Ascending aorta (tissue), 2 donors: ENCODE measurements around the gene GYPC. TPM values are rescaled to one million over a fixed set of nuclear protein-coding genes. Genes with fewer than 3 reads are reported as not detected.
"Not testable (repeated sequence)": the region's sequence is repeated elsewhere in the genome, so short reads cannot be mapped to it uniquely, and the experiment has no call there.

Experiments
- DNase-seq, 2 donors: peaks; one replicate each; pipeline ENCODE4 v3.0.0-alpha.2; 2019; ENCODE audit warnings: low spot score in 2 of 2
- H3K27ac ChIP-seq, 2 donors: fragments of 200-600 bp; sonication (generic); one replicate each; pipeline ENCODE4 v1.5.1; 2016 to 2017; ENCODE audit warnings: mild to moderate bottlenecking in 1 of 2
- H3K27me3 ChIP-seq: fragments of 200-600 bp; sonication (generic); one replicate; pipeline ENCODE4 v1.5.1; 2017
- H3K36me3 ChIP-seq, 2 donors: fragments of 200-600 bp; sonication (generic); one replicate each; pipeline ENCODE4 v1.5.1; 2016
- H3K4me1 ChIP-seq, 2 donors: fragments of 200-600 bp; sonication (generic); one replicate each; pipeline ENCODE4 v1.5.1; 2016 to 2017; ENCODE audit warnings: mild to moderate bottlenecking in 1 of 2
- H3K4me3 ChIP-seq, 2 donors: fragments of 200-600 bp; sonication (generic); one replicate each; pipeline ENCODE4 v1.5.1; 2016 to 2017; ENCODE audit warnings: mild to moderate bottlenecking in 1 of 2
- H3K9me3 ChIP-seq, 2 donors: fragments of 200-600 bp; sonication (generic); one replicate each; pipeline ENCODE4 v1.5.1; 2016
- CTCF ChIP-seq, 3 experiments: fragments of 200-600 bp in 2 of 3; fragments of 450-650 bp in 1 of 3; sonication (generic) in 2 of 3; IDR thresholded peaks; one replicate each; pipeline ENCODE4 v1.5.1; 2016 to 2019; ENCODE audit warnings: antibody characterized with exemption in 3 of 3, mild to moderate bottlenecking in 1 of 3, moderate library complexity in 1 of 3
- intact Hi-C: fragments of 100-400 bp; cut with DNase I; formaldehyde crosslinking; loops from one replicate; pipeline ENCODE4 v1.15.1; 2023
- total RNA-seq: library from RNA; depleted of rRNA; stranded (reverse); fragments of >200 nt; gene quantifications from one replicate; pipeline ENCODE4 v1.1.0, GENCODE V29; 2016

GYPC gene
- total RNA-seq, 1 donor from 2014 or later, result 94.7 TPM

- H3K27me3 ChIP-seq, result no peaks in the 10 kb centered on the region
Measured at GRCh38 chr2:126686841-126687485, 31.0 kb downstream of the GYPC start.

GRCh38 chr2:126687503-126687902, 31.5 kb downstream of the GYPC start:
- Histone ChIP-seq H3K27ac (no peak overlapping the region), H3K4me3 (no peak overlapping the region), H3K4me1 (peaks cover 0 to 2% of the 10 kb centered on the region in 2 donors), H3K9me3 (peaks cover 0 to under 1% of the 10 kb centered on the region in 2 donors), H3K36me3 (peaks cover 21 to 58% of the 10 kb centered on the region in 2 donors), H3K27me3 (no peaks in the 10 kb centered on the region)
- intact Hi-C loops, result no loop called here
- no peak for DNase-seq
- TF ChIP-seq CTCF (IDR thresholded peaks at IDR 0.05), result no peak

More at GRCh38 chr2:126686841-126687485, 31.0 kb downstream of the GYPC start:
- TF ChIP-seq CTCF (IDR thresholded peaks at IDR 0.05), result no peak
- no peak overlapping the region for H3K4me3 ChIP-seq
- H3K27ac ChIP-seq, result no peak overlapping the region
- intact Hi-C loops, result no loop called here
- H3K36me3 ChIP-seq, result peaks cover 21 to 58% of the 10 kb centered on the region in 2 donors
- no peak for DNase-seq
- peaks cover 0 to 2% of the 10 kb centered on the region in 2 donors for H3K4me1 ChIP-seq
- H3K9me3 ChIP-seq, result no peaks in the 10 kb centered on the region

- intact Hi-C loops, H3K4me3 ChIP-seq, H3K4me1 ChIP-seq, H3K9me3 ChIP-seq, DNase-seq, H3K27ac ChIP-seq, H3K27me3 ChIP-seq: not testable (repeated sequence)
- H3K36me3 ChIP-seq, result peaks cover 20 to 62% of the 10 kb centered on the region in 2 donors
Measured at GRCh38 chr2:126688594-126688993, 32.6 kb downstream of the GYPC start.

- peaks cover 44 to 71% of the 10 kb centered on the region in 2 donors for H3K36me3 ChIP-seq
- DNase-seq, H3K27ac ChIP-seq, H3K9me3 ChIP-seq, intact Hi-C loops, H3K27me3 ChIP-seq, H3K4me3 ChIP-seq, H3K4me1 ChIP-seq: not testable (repeated sequence)
Measured at GRCh38 chr2:126692241-126692640, 36.3 kb downstream of the GYPC start.

- H3K9me3 ChIP-seq, H3K27ac ChIP-seq, H3K4me1 ChIP-seq, H3K4me3 ChIP-seq, intact Hi-C loops, H3K27me3 ChIP-seq, DNase-seq: not testable (repeated sequence)
- H3K36me3 ChIP-seq, result peaks cover 49 to 79% of the 10 kb centered on the region in 2 donors
Measured at GRCh38 chr2:126692934-126693592, 37.1 kb downstream of the GYPC start.

GRCh38 chr2:126696644-126697520, 40.9 kb downstream of the GYPC start:
- intact Hi-C loops, result no loop called here
- Histone ChIP-seq H3K9me3 (peaks cover 0 to 3% of the 10 kb centered on the region in 2 donors), H3K36me3 (peaks cover 46 to 63% of the 10 kb centered on the region in 2 donors), H3K27me3 (no peaks in the 10 kb centered on the region), H3K4me1 (no peaks in the 10 kb centered on the region), H3K4me3 (no peak overlapping the region), H3K27ac (no peak overlapping the region)
- DNase-seq, result no peak
- no peak for TF ChIP-seq CTCF (IDR thresholded peaks at IDR 0.05)

GRCh38 chr2:126698376-126698775, 42.4 kb downstream of the GYPC start:
- Histone ChIP-seq H3K27me3 (no peaks in the 10 kb centered on the region), H3K9me3 (no peaks in the 10 kb centered on the region), H3K4me1 (no peaks in the 10 kb centered on the region), H3K27ac (no peak overlapping the region), H3K36me3 (peaks cover 43 to 49% of the 10 kb centered on the region in 2 donors), H3K4me3 (no peak overlapping the region)
- intact Hi-C loops, result no loop called here
- DNase-seq, result no peak
- TF ChIP-seq CTCF (IDR thresholded peaks at IDR 0.05), result no peak
